Measurements from ENCODE around the gene SNAPC3.
"Not testable (repeated sequence)": the region's sequence is repeated elsewhere in the genome, so short reads cannot be mapped to it uniquely, and the experiment has no call there.

The SNAPC3 gene

DNA sequence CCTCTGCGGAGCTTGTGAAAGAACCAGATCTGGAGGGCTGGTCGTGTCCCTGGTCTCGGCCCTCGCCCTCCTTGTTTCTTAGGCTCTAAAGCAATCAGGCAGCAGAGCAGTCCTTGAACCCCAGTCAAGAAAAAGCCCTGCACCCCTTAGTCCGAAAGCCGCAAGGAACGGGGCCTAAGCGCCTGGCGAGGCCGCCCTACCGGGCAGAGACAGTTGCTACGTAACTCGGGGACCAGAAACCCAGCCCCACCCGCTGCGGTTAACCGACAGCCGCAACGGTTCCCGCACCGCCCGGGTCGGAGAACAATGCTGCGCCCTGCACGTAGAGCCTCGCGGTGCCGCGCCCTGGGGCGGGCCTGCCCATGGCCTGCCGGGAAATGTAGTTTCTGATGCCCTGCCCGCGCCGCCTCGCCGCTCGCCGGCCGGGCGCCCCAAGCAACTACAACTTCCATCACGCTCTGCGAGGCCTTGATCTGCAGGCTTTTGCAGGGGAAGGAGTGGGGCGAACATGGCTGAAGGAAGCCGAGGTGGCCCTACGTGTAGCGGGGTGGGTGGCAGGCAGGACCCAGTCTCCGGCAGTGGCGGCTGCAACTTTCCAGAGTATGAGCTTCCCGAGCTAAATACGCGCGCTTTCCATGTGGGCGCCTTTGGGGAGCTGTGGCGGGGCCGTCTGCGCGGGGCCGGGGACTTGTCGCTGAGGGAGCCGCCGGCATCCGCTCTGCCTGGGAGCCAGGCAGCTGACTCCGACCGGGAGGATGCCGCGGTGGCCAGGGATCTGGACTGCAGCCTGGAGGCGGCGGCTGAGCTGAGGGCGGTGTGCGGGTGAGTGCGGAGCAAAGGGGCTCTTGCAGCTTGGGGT lies at the start of gene SNAPC3:
Gene SNAPC3, plus strand, starts transcription at position 505 of the 859 bp plus-strand sequence. Its CDS starts 4 bp downstream, at position 509.
- DNase-seq (ENCODE audit: low spot score): peak; percentile 93

DNA sequence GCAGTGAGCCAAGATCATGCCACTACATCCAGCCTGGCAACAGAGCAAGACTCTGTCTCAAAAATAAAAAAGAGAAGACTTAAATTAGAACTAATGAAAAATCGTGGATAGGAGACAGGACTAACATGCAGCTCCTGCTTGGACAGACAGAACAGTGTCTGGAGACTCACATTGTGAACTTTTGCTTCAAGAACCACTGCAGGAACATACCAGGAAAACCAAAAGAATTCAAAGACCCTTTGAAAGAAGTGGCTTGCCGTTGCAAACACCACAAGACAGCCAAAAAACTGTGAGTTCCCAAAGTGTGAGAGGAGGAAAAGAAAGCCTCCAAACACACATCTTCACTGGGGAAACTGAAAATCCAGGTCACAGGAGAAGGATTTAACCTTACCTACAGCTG lies 48.8 kb upstream of the SNAPC3 start:
- DNase-seq (ENCODE audit: low spot score): no peak

DNA sequence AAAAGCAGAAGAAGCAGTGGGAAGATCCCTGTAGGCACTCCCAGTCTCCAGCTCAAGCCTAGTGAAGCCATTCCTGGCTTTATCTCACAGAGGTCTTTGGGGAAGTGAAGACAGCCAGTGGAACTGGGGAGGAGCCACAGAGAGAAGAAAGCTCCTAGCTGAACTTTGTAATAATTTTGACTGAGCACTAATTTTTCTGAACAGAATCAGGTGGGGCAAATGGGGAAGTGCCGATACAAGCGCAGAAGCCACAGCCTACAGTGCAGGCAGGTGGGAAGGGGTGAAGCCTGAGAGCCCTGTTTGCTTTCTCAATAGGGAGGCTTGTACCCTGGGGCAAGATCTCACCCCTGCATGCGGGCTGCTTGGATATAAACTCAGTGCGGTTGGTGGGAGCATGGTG lies 48.4 kb upstream of the SNAPC3 start:
- no peak for DNase-seq (ENCODE audit: low spot score)

DNA sequence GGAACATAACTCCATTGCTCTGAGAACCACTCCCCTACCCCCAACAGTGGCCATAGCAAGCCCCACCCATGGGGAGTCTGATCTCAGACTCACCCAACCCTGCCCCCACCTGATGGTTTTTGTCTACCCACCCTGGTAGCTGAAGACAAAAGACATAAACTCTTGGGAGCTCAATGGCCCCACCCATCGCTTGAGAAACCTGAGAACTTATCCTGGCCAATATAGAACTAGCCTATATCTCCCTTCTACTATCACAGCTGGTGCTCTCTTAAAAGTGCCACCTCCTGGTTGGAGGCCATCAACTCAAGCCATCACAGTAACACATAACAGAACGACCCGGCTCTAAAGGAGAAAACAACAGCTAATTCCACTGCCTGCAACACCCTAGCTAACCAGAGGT lies 47.9 kb upstream of the SNAPC3 start:
- DNase-seq (ENCODE audit: low spot score): no peak

DNA sequence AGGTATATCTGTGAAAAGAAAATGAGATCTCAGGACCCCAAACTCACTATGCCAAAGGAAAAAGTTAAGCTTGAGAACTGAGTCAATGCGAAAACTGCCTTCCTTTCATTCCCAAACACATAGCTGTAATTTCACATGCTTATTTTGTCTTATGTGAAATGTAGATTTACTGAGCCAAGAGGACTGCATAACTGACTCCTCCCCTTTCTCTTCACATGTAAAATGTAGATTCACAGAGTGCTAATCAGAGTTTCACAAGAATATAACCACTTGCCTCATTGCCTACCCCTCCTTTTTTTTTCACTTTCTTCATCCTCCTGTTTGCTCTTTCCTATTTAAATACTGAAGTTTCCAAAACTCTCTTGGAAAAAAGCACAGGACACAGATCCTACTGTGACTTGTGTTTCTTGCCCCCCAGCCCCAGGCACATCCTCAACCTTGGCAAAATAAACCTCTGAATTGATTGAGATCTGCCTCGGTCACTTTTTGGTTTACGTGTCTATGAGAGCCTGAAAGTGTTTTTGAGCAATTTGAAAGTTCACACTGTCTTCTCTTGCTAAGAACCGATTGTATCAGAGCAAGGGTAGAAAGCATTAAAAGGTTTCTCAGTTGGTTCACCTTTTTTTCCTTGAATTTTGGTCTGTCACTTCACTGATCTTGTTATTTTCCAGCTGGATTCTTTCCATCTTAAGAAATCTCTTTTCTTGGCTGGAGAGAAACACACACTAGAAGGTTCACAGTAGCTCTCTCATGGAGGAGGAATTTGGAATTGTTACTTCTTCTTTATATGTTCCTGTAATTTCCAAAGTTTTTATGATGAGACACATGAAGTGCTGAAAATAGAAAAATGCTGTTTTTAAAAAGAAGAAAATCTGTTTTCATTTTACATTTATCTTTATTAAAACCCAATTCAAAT lies 44.8 kb upstream of the SNAPC3 start:
- no peak for DNase-seq (ENCODE audit: low spot score)

DNA sequence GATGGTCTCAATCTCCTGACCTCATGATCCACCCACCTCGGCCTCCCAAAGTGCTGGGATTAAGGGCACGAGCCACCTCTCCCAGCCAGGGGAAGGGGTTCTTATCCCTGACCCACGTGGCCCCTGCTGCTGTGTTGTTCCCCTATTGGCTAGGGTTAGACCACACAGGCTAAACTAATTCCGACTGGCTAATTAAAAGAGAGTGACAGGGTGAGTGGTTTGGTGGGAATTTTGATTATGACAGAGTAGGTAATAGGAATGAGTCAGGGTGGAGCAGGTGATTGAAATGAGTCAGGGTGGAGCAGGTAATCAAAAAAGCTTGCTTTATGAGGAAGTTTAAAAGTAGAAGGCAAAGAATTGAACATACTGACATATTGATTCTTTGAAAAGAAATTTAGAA lies 43.4 kb upstream of the SNAPC3 start:
- not testable (repeated sequence) for DNase-seq (ENCODE audit: low spot score)

DNA sequence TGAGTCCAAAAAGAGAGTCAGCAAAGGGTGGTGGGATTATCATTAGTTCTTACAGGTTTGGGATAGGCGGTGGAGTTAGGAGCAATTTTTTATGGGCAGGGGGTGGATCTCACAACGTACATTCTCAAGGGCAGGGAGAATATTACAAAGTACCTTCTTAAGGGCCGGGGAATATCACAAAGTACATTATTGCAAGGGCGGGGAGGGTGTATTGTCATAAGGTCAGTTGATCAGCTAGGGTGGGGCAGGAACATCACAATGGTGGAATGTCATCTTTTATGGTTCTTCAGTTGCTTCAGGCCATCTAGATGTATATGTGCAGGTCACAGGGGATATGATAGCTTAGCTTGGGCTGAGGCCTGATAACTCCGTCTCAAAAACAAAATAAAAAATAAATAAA lies 42.8 kb upstream of the SNAPC3 start:
- DNase-seq (ENCODE audit: low spot score): not testable (repeated sequence)

DNA sequence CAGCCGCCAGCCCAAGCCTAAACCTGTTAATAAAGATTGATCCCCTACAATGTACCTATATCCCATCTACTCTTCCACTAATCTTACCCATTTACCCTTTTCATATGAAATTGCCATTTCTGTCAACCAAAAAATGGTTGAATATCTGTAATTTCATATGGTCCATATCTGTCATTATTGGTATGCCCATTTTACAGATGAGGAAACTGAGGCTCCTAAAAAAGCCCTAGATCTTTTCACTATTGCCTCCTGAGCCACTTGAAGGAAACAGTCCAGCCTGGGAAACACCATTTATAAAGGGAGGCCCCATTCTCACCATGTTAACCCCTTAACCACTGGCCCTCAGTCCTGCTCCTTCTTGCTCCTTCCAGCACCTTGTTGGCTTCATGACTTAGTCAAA lies 41.2 kb upstream of the SNAPC3 start:
- no peak for DNase-seq (ENCODE audit: low spot score)

DNA sequence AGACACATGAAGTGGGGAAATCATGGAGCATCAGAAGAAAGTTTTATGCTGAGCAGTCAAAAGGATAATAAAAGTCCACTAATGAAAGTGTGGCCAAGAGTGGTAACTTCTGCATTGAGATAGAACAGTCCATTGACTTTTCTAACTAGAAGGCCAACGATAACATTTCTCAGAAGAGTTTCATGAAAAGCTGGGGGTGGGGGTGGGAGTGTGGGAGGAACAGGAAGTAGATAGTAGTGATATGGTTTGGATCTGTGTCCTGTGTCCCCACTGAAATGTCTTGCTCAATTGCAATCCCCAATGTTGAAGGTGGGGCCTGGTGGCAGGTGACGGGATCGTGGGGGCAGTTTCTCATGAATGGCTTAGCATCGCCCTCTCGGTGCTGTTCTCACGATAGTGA lies 36.2 kb upstream of the SNAPC3 start:
- no peak for DNase-seq (ENCODE audit: low spot score)

DNA sequence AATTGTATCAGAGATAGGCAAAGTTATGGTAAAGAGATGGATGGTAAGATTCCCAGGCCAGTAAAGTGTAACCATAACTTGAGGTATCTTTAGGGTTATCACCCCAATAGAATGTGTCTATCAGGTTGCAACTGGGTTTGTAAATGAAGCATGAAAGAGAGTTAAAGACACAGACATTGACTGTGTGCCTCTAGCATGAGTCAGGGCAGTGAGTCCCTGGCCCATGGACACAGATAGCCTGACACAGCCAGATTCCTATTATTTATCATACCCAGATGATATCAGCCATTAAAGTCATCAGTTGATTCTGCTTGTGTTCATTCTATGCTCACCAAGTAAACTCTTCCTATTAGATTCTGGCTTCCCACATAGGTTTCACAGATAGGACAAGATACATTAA lies 33.5 kb upstream of the SNAPC3 start:
- no peak for DNase-seq (ENCODE audit: low spot score)

DNA sequence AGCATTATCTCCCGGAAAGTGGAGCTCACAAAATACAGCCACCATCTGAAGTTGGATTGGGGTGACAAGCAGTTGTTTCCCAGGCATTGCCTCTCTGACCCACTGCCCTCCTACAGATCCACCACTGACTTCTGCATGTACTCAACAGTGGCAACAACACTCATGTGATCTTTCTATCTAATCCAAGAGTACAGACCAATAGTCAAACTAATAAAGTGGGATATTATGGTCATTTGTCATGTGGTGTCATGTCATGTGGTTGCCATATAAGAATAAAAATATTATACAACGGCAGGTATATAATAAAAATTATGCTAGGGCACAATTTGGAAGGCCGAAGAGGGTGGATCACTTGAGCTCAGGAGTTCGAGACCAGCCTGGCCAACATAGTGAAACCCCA lies 33.0 kb upstream of the SNAPC3 start:
- no peak for DNase-seq (ENCODE audit: low spot score)

DNA sequence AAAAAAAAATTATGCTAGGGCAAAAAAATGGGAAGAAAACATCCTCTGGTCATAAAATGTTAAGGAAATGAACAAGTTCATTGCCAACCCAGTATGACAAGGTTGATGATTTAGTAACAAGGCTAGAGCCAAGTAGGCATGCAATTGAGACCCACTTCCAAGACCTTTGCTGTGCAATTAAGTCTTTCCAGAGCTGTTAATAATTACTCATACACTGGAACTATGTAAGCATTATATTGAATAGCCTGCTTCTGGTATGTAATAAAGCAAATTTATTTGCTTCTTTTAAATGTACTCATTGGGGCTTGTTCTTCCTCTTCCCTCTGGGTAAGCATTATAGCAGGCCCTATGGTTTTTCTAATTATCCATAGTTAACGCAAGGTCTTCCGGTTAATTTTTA lies 32.5 kb upstream of the SNAPC3 start:
- no peak for DNase-seq (ENCODE audit: low spot score)

DNA sequence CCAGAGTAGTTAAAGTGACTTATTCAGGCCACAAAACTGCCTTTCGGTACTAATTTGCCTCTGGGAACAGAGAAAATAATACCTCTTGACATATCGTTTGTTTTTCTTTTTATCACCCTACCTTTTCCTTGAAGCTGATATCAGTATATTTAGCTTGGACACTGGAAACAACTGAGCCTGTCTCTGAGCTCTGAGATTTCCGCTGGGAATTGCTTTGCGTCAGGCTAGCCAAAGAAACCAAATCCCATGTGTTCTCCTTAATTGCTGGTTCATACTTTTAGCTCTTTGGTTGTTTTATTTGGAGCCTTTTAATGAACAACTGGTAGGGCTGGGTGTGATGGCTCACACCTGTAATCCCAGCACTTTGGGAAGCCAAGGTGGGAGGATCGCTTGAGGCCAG lies 30.3 kb upstream of the SNAPC3 start:
- no peak for DNase-seq (ENCODE audit: low spot score)

DNA sequence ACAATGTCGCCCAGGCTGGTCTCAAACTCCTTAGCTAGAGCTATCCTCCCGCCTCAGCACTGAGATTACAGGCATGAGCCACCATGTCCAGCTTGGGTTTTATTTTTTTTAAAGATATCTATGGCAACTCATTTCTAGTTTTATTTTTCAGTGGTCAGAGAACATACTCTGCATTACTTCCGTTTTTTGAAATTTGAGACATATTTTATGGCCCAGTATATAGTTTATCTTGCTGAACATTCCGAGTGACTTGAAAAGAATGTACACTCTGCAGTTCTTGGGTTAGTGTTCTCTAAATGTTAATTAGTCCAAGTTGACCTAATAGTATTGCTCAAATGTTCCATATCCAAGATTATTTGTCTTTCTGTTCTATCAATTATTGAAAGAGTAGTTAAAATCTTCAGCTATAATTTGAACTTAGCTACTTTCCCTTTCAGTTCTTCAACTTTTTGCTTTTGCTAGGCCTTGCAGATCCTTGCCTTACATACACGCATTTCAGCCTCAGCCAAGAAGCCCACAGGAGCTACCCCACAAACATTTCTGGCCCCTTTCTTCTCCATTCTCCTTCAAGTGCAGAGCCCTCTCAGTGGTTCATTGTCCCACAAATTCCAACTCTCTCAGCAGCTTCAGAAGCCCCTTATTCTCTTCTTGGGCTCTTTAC lies 22.3 kb upstream of the SNAPC3 start:
- no peak for DNase-seq (ENCODE audit: low spot score)

DNA sequence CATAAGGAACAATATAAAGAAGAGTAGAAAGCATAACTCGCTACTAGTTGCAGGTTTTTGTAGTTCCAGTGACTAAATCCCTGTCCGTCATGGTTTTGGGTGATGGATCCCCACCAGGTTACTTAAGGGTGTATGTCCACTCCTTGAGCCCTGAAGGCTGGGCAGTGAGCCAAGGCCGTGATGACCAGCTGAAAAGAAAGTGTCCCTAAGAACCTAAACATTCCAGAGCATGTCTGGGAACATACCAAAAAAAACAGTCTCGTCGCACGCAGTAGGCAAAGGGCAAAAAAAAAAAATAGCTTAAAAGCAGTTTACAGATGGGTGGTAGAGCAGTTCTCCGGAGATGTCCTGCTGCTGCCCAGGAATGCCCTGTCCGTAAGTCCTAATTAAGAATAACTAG lies 21.4 kb upstream of the SNAPC3 start:
- DNase-seq (ENCODE audit: low spot score): no peak

DNA sequence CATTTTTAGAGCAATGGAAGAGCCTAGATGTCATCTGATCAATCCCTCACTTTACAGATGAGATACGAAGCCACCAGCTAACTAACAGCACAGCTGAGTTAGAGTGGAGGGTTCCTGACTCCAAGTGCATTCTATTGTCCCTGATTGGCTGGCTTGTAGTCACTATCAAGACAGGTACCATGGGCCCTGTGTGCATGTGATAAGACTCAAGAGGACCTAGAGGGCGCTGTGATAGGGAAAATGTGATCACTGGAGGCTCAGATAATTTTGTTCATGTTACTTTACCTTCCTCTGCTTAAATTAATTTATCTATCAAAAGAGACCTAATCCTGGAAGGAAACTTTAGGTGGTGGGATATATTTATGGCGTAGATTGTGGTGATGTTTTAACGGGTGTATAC lies 19.5 kb upstream of the SNAPC3 start:
- no peak for DNase-seq (ENCODE audit: low spot score)

DNA sequence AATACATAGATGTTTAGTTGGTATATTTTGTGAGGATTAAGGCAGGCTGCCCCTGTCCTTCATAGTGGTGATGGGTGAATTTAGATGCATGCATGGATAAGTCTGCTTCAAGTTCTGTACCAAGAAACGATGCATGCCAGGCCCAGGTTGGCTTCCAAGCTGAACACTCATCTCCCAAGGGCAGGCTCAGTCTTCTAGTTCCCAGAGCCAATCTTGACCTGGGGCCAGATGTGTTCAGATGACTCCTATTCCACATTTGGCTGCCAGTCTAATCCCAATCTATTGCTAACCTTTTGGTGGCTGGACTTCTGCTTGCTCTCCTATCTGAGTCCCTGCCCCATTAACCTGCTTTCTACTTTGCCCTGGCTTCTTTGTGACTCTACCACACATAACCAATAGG lies 18.5 kb upstream of the SNAPC3 start:
- DNase-seq (ENCODE audit: low spot score): no peak

DNA sequence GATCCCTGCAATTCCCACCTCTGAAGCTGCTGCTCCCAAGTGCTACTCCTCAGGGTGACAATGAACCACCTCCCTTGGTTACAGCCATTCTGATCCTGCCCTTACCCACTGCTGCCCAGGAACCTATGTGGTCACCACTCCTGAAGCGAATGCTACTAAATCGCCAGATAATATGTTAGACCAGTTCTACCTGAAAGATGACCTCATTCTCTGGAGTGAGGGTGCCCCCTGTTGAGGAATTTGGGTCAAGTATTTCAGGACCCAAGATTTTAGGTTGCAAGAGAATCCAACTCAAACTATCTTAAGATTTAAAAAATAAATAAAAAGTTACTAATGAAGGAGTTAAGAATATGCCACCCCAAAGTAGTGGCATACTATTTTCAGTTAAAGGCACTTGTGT lies 5.8 kb upstream of the SNAPC3 start:
- DNase-seq (ENCODE audit: low spot score): no peak

DNA sequence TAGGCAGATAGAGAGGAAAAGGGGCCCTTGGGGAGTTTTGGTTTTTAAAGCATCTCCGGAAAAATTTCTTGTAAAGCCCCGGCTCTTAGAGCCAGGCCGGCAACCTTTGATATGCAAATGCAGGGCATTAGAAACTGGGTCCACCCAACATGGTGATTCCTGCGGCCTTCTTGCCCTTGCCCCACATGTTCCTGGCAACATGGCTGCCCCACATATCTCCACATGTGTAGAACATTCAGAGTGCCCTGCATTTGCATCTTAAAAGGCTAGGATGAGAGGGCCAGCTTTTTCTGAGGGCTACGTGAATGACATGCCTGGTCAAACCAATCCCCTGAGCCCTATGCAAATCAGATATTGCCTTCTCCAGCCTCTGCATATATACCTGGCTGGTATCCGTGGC lies 5.0 kb upstream of the SNAPC3 start:
- DNase-seq (ENCODE audit: low spot score): no peak

DNA sequence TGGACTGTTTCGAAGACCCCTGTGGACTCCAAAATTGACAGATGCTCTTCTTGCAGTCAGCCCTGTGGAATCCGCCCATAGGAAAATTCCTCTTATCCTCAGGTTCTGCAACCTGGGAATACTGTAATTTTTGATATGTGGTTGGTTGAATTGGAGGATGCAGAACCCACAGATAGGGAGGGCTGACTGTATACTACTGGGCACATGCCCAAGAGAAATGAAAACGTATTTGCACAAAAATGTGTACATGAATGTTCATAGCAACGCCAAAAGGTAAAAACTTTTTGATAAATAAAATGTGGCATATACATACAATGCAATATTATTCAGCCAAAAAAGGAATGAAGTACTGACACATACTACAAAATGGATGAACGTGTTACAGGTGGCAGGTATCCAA lies 1.9 kb upstream of the SNAPC3 start:
- no peak for DNase-seq (ENCODE audit: low spot score)

DNA sequence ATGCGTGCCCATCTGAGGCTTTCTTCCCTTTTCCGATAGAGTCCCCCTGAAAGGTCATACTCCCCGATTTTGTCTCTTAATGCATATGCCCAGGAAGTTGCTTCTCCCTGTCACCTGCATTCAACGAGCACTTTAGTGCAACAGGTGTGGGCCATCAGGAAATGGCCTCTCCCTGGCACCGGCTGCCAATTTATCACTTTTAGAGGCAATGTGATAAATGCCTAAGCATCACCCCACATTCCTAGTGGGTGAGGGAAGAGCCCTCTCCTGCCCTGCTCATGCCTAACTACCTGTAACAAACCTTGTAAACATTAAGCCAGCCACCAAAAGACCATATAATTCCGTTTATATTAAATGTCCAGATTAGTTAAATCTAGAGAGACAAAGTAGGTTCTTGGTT lies 1.1 kb upstream of the SNAPC3 start:
- no peak for DNase-seq (ENCODE audit: low spot score)

DNA sequence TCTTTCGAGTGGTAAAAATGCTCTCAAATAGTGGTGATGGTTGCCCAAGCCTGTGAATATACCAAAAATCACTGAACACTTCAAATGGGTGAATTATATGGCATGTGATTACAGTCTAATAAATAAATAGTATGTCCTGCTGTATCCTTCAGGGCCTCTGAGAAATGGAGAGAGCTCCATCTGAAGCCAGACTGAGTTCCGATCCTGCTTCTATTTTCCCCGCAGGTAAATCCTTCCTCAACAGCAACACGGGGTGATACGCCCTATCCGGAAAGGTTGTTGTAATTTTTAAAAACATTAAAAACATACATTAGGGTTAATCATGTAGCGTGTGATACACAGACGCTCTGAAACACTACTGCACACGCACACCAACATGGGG lies 695 bp upstream of the SNAPC3 start:
- no peak for DNase-seq (ENCODE audit: low spot score)
